IMR-90 (cell line): ENCODE results near the gene TRAT1. TPM values are rescaled to one million over a fixed set of nuclear protein-coding genes. Genes with fewer than 3 reads are reported as not detected.

ENCODE experiments used
- polyA plus RNA-seq, 3 experiments: library from polyadenylated mRNA; depleted of rRNA; stranded (reverse); fragments of >200 nt; gene quantifications; 2 replicates each; pipeline ENCODE4 v1.2.3, GENCODE V29; 2012; ENCODE audit warnings: low replicate concordance in 1 of 3
- total RNA-seq: library from RNA; depleted of rRNA; stranded (reverse); fragments of >200 nt; gene quantifications from 2 replicates; pipeline ENCODE4 v1.2.3, GENCODE V29; 2012; rRNA removed

Gene TRAT1
- total and polyA plus RNA-seq, 2 of the 4 experiments (the other 2 are of a cell fraction) = not detected

Other genes starting within 250 kb of the TRAT1 start
- 27.8 and 31.7 TPM in 2 replicates for gene CIP2A, start 233.3 kb upstream of the TRAT1 start, total RNA-seq
- gene CIP2A, start 233.3 kb upstream of the TRAT1 start, polyA plus RNA-seq (2012; rRNA removed) = 8.5 and 11.9 TPM in 2 replicates
- gene DZIP3, start 233.1 kb upstream of the TRAT1 start, total RNA-seq = 9.9 and 11.7 TPM in 2 replicates
- gene DZIP3, start 233.1 kb upstream of the TRAT1 start, polyA plus RNA-seq (2012; rRNA removed) = 5.9 and 7.0 TPM in 2 replicates
- not detected in 2 replicates for gene RETNLB, start 65.4 kb upstream of the TRAT1 start, total RNA-seq
- not detected in 2 replicates for gene RETNLB, start 65.4 kb upstream of the TRAT1 start, polyA plus RNA-seq (2012; rRNA removed)
- not detected in 2 replicates for gene GUCA1C, start 131.1 kb downstream of the TRAT1 start, total RNA-seq
- not detected in 2 replicates for gene GUCA1C, start 131.1 kb downstream of the TRAT1 start, polyA plus RNA-seq (2012; rRNA removed)